ENCODE results near the gene LYST. TPM values are rescaled to one million over a fixed set of nuclear protein-coding genes. Genes with fewer than 3 reads are reported as not detected.

Gene LYST
- total RNA-seq, result 3.0 and 21.1 TPM in 2 replicates

GRCh38 chr1:235866205-235866912 lies at the start of gene LYST:
Gene LYST (minus strand): TSS chr1:235866906. CDS start chr1:235830417, 36,489 bp downstream.

GRCh38 chr1:235649368-235650163 lies 217.1 kb downstream of the LYST start, which contains the start of gene GNG4:
Gene GNG4 (minus strand): TSS chr1:235649784. CDS start chr1:235583838, 65,946 bp downstream.

Other genes starting within 250 kb of the LYST start
- 0.78 TPM in 1 of 2 replicates, not detected in the other for gene GNG4, start 217.1 kb downstream of the LYST start, total RNA-seq
- 109 and 336 TPM in 2 replicates for gene NID1, start 198.2 kb upstream of the LYST start, total RNA-seq